Esophagus muscularis mucosa (tissue), 4 donors: ENCODE results near the gene PANK3. TPM values are rescaled to one million over a fixed set of nuclear protein-coding genes. Genes with fewer than 3 reads are reported as not detected.

Experiments used
- DNase-seq: peaks from one replicate; pipeline ENCODE4 v3.0.0-alpha.2; 2017; ENCODE audit errors: extremely low spot score
- H3K27ac ChIP-seq, 4 donors: fragments of 200-600 bp; sonication (generic); replicated peaks in 1 of 4; 1 replicate in 3 of 4; 2 replicates in 1 of 4; pipeline ENCODE4 v1.5.1; 2016 to 2019; ENCODE audit warnings: mild to moderate bottlenecking in 1 of 4
- H3K27me3 ChIP-seq, 4 donors: fragments of 200-600 bp; sonication (generic); one replicate each; pipeline versions ENCODE4 v1.5.1 to v1.6.0; 2016 to 2019
- H3K36me3 ChIP-seq, 4 donors: fragments of 200-600 bp; sonication (generic); one replicate each; pipeline ENCODE4 v1.5.1; 2016 to 2019
- H3K4me1 ChIP-seq, 4 donors: fragments of 200-600 bp; sonication (generic); one replicate each; pipeline ENCODE4 v1.5.1; 2016 to 2019
- H3K4me3 ChIP-seq, 4 donors: fragments of 200-600 bp; sonication (generic); 1 replicate in 2 of 4; 2 replicates in 2 of 4; pipeline ENCODE4 v1.5.1; 2016 to 2019; ENCODE audit warnings: mild to moderate bottlenecking in 4 of 4, moderate library complexity in 1 of 4
- H3K9me3 ChIP-seq, 4 donors: fragments of 200-600 bp; sonication (generic); 1 replicate in 3 of 4; 2 replicates in 1 of 4; pipeline ENCODE4 v1.5.1; 2016 to 2019
- EP300 ChIP-seq: sonication (generic); formaldehyde crosslinking; IDR thresholded peaks from one replicate; pipeline ENCODE4 v1.6.1; 2017; ENCODE audit warnings: antibody characterized with exemption
- POLR2A ChIP-seq: fragments of 450-650 bp; IDR thresholded peaks from one replicate; pipeline ENCODE4 v1.6.1; 2017; ENCODE audit warnings: antibody characterized with exemption, moderate library complexity, mild to moderate bottlenecking, low read depth
- POLR2AphosphoS5 ChIP-seq, 2 donors: sonication (generic); formaldehyde crosslinking; IDR thresholded peaks; one replicate each; pipeline ENCODE4 v1.6.1; 2017; ENCODE audit warnings: antibody characterized with exemption in 2 of 2
- WGBS: methylation state at CpG from one replicate; pipeline ENCODE4 v1.1.5; 2018; 5-methylcytosine and 5-hydroxymethylcytosine counted together
- intact Hi-C: fragments of 100-400 bp; cut with DNase I; formaldehyde crosslinking; loops from one replicate; pipeline ENCODE4 v1.15.1; 2023
- total RNA-seq, 4 donors: library from RNA; depleted of rRNA; stranded (reverse); fragments of >200 nt; gene quantifications; one replicate each; pipeline versions ENCODE4 v1.1.0 to v1.2.1, GENCODE V29; 2016
- TF ChIP-seq, protein P1 (sequence below), 3 experiments: fragments of 200-600 bp in 2 of 3; fragments of 450-650 bp in 1 of 3; sonication (generic) in 2 of 3; IDR thresholded peaks; one replicate each; pipeline ENCODE4 v1.5.1; 2017 to 2019; ENCODE audit warnings: antibody characterized with exemption in 3 of 3, mild to moderate bottlenecking in 2 of 3, moderate library complexity in 1 of 3

Gene PANK3
- total RNA-seq, 4 donors from 2014 or later, result 26.0 to 34.5 (median 29.4) TPM

- Histone ChIP-seq H3K36me3 (no peaks in the 10 kb centered on the region), H3K9me3 (no peaks in the 10 kb centered on the region), H3K4me3 (no peak overlapping the region), H3K4me1 (no peaks in the 10 kb centered on the region), H3K27ac (no peak overlapping the region), H3K27me3 (no peaks in the 10 kb centered on the region)
- DNase-seq, result no peak
- TF ChIP-seq POLR2AphosphoS5 (IDR thresholded peaks at IDR 0.05), result no peak
- no peak for TF ChIP-seq EP300
- TF ChIP-seq POLR2A, result no peak
- intact Hi-C loops, result no loop called here
- WGBS, result 79% methylated on average over 3 of the region's 3 CpGs
These were observed 30.8 kb upstream of the PANK3 start for GRCh38 chr5:168609806-168610482.

- H3K27ac ChIP-seq, result no peak overlapping the region
- 89% methylated on average over 2 of the region's 2 CpGs for WGBS
- no peak for TF ChIP-seq POLR2A
- DNase-seq, result no peak
- intact Hi-C loops, result no loop called here
- no peaks in the 10 kb centered on the region for H3K36me3 ChIP-seq
- no peaks in the 10 kb centered on the region for H3K27me3 ChIP-seq
- no peaks in the 10 kb centered on the region for H3K4me1 ChIP-seq
- no peaks in the 10 kb centered on the region for H3K9me3 ChIP-seq
- no peak overlapping the region for H3K4me3 ChIP-seq
These were observed 29.7 kb upstream of the PANK3 start for GRCh38 chr5:168608821-168609220.

GRCh38 chr5:168608386-168608785 is 29.2 kb upstream of the PANK3 start:
- no peak for TF ChIP-seq POLR2A
- DNase-seq, result no peak
- H3K36me3 ChIP-seq, result no peaks in the 10 kb centered on the region
- no peaks in the 10 kb centered on the region for H3K27me3 ChIP-seq
- intact Hi-C loops, result no loop called here
- no peaks in the 10 kb centered on the region for H3K9me3 ChIP-seq
- WGBS, result 88% methylated on average over 6 of the region's 6 CpGs
- H3K4me3 ChIP-seq, result no peak overlapping the region
- H3K27ac ChIP-seq, result no peak overlapping the region
- no peaks in the 10 kb centered on the region for H3K4me1 ChIP-seq

DNA sequence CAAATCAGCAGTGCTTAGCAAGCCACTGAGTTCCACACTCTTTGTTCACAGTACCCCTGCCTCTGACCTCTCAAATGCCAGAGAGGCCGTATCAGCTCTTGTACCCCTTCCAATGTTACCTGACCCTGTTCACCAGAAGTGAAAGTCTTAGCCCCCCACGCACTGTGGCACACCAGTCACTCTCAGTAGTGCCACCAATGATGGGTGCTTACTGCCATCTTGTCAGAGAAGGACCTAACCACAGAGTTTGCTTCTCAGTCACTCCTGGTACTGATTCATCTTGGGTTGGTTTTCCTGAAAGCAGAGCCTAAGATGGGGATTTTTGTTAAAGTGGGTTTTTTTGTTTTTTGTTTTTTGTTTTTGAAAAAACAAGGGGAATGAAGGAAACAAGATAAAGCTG is 28.8 kb upstream of the PANK3 start:
- Histone ChIP-seq H3K4me1 (no peaks in the 10 kb centered on the region), H3K4me3 (no peak overlapping the region), H3K27me3 (no peaks in the 10 kb centered on the region), H3K27ac (no peak overlapping the region), H3K9me3 (no peaks in the 10 kb centered on the region), H3K36me3 (no peaks in the 10 kb centered on the region)
- intact Hi-C loops, result no loop called here
- TF ChIP-seq EP300, result no peak
- no peak for TF ChIP-seq POLR2AphosphoS5 (IDR thresholded peaks at IDR 0.05)
- no peak for TF ChIP-seq POLR2A
- TF ChIP-seq, protein P1, sequence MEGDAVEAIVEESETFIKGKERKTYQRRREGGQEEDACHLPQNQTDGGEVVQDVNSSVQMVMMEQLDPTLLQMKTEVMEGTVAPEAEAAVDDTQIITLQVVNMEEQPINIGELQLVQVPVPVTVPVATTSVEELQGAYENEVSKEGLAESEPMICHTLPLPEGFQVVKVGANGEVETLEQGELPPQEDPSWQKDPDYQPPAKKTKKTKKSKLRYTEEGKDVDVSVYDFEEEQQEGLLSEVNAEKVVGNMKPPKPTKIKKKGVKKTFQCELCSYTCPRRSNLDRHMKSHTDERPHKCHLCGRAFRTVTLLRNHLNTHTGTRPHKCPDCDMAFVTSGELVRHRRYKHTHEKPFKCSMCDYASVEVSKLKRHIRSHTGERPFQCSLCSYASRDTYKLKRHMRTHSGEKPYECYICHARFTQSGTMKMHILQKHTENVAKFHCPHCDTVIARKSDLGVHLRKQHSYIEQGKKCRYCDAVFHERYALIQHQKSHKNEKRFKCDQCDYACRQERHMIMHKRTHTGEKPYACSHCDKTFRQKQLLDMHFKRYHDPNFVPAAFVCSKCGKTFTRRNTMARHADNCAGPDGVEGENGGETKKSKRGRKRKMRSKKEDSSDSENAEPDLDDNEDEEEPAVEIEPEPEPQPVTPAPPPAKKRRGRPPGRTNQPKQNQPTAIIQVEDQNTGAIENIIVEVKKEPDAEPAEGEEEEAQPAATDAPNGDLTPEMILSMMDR (IDR thresholded peaks at IDR 0.05), result no peak
- 89% methylated on average over 2 of the region's 2 CpGs for WGBS
- DNase-seq, result no peak

- no peaks in the 10 kb centered on the region for H3K4me1 ChIP-seq
- H3K36me3 ChIP-seq, result no peaks in the 10 kb centered on the region
- intact Hi-C loops, result no loop called here
- no peak overlapping the region for H3K27ac ChIP-seq
- WGBS, result 86% methylated on average over 2 of the region's 2 CpGs
- H3K27me3 ChIP-seq, result no peaks in the 10 kb centered on the region
- no peak overlapping the region for H3K4me3 ChIP-seq
- no peak for DNase-seq
- no peak for TF ChIP-seq POLR2A
- no peak for TF ChIP-seq POLR2AphosphoS5 (IDR thresholded peaks at IDR 0.05)
- no peak for TF ChIP-seq EP300
- TF ChIP-seq, protein P1 (IDR thresholded peaks at IDR 0.05), result no peak
- H3K9me3 ChIP-seq, result no peaks in the 10 kb centered on the region
These were observed 27.4 kb upstream of the PANK3 start for GRCh38 chr5:168606562-168606961.

- TF ChIP-seq POLR2AphosphoS5 (IDR thresholded peaks at IDR 0.05), result no peak
- no peak for TF ChIP-seq EP300
- TF ChIP-seq, protein P1 (IDR thresholded peaks at IDR 0.05), result no peak
- TF ChIP-seq POLR2A, result no peak
- Histone ChIP-seq H3K4me1 (no peaks in the 10 kb centered on the region), H3K4me3 (no peak overlapping the region), H3K36me3 (no peaks in the 10 kb centered on the region), H3K27me3 (peaks cover 0 to 3% (median 0%) of the 10 kb centered on the region in 4 donors), H3K27ac (no peak overlapping the region), H3K9me3 (no peaks in the 10 kb centered on the region)
- no peak for DNase-seq
- intact Hi-C loops, result no loop called here
These were observed 25.3 kb upstream of the PANK3 start for GRCh38 chr5:168604436-168604835.
